Measurements from ENCODE around the gene PTPN14.

Gene PTPN14

DNA sequence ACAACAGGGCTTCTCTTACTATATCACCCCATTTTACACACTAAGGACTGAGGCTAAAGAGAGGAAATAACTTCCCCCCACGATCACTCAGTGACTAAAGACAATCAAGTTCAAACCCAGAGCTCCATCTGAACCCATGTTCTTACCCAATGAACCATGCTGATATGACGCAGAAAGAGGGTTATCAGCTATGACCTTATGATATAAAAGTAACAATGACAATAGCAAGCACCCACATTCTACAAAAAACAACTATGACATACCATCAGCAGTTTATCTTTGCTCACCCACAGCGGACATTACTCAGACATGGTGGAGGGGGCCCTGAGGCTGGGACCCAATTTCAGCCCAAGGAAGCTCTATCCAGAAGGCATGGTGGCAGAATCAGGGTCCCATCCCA, 75.7 kb downstream of the PTPN14 start:
- no peak for DNase-seq (ENCODE audit: low spot score)

DNA sequence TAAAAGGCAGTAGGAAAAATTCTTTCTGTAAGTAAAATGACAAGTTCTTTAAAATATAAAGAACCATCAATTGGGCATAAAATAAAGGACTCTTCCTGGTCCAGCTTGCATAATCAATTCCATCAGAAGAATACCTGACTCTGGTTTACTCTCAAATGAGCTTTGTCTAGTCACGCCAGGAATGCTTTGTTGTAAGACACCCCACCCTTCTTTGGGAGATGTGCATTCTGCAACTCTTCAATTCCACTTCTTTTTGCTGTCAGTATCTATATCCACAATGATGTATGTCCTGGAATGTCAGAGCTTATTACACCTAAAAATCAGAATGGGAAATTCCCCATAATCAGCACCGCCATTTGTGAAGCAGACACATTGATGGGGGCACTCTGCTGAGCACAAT, 76.1 kb downstream of the PTPN14 start:
- DNase-seq (ENCODE audit: low spot score), result no peak

DNA sequence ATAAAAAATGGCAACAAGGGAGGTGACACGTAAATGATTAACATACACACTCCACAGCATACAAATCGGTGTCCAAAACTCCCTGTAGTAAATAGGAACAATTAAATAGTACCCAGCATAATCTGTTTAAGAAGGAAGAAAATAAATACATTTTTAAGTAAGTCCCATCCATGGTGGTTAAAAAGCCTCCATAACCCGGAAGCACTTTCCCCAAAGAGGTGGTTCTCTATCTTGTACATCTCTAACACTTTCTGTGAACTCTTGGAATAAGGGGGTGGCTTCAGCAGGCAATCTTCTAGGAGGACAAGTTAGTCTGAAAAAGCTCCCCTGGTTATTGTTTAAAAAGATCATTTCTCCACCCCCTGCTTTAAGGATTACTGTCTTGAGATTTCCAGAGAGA, 76.9 kb downstream of the PTPN14 start:
- no peak for DNase-seq (ENCODE audit: low spot score)

DNA sequence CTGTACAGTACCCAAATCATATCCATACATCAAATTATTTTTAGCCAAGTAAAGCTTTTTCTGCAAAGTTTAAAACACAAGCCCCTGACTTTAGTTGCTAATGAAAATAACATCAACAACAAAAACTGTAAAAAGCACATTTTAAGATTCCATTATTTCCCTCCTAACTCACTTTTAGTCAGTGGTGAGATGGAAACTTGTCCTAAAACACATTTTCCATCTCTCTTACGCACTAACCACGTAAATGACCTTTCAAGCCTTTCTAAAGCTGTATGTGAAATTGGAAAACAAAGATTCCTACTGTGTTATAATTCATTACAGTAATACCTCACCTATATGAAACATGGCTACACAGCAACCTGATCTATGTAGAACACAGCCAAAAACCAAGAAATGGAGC, 77.5 kb downstream of the PTPN14 start:
- no peak for DNase-seq (ENCODE audit: low spot score)

DNA sequence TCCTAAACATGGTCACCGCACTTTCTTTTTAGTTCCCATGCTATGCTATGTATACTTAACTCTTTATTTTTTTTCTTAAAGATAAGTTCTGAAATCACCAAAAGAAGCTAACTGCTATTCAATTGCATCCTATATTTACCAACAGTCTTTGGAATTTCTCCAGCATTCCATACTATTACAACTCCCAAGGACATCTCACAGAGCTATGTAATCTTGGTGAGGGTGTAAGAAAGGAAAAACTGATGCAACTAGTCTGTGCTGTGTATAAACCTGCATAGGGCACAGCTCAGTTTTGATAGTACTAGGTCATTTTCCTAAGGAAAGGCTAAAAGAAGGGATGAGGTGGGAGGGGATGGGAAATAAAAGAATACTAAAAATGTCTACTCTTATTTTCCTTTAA, 78.0 kb downstream of the PTPN14 start:
- DNase-seq (ENCODE audit: low spot score), result no peak

DNA sequence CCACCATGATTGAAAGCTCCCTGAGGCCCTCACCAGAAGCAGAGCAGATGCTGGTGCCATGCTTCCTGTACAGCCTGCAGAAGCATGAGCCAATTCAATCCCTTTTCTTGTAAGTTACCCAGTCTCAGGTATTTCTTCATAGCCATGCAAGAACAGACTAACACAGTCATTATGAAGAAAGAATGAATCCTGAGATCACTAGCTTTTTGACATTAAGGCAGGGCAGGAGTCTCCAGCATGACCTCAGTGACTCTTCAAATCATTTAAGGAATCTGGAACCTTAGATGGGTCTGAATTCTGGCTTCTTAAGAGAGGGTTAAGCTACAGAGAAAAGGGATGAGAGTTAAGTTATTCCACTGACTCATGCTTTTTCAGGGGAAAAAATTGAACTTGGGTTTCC, 79.0 kb downstream of the PTPN14 start:
- no peak for DNase-seq (ENCODE audit: low spot score)

DNA sequence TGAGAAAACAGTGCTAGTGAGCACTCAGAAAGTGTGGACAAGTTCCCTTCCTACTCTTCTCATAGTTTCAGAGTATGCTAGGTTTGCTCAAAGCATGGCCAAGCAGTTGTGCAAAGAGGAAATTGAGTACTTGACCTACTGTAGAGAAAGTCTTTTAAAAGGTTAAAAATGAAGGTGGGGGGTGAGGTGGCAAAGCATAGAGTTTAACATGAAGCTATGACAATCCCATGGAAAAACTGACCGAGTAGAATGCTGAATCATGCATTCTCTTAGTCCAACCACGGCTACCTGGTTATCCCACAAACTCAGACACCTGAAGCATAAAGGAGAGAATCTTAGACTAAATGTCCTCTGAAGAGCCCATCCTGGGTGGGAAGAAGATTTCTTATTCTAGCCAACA, 79.9 kb downstream of the PTPN14 start:
- no peak for DNase-seq (ENCODE audit: low spot score)

DNA sequence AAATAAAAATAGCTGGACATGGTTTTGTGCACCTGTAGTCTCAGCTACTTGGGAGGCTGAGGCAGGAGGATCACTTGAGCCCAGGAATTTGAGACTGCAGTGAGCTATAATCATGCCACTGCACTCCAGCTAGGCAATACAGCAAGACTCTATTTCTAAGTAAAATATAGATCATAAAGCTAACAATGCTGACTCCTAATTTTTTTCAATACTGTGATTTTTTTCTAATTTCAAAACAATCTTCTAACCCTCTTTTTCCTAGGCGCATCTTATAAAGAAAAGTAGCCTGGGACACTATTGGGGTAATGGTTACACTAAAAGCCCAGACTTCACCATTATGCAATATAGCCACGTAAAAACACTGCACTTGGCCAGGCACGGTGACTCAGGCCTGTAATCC, 81.3 kb downstream of the PTPN14 start:
- DNase-seq (ENCODE audit: low spot score), result no peak

DNA sequence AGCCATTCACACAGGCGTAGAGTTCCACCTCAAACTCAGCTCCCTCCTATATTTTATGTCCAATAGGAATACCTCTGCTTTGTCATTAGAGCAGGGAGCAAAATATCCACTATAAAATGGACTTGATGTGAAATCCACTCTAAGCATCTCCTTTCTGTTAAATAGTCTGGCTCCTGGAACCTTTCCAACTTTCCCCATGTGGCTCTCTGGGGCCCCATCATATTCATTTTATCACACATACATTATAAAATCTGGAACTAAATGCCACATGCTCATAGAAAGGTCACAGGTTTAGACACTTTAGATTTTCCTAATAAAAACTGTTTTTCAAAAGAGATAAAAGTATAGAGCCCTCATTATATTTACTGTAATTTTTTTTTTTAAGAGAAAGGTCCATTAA, 82.1 kb downstream of the PTPN14 start:
- no peak for DNase-seq (ENCODE audit: low spot score)

DNA sequence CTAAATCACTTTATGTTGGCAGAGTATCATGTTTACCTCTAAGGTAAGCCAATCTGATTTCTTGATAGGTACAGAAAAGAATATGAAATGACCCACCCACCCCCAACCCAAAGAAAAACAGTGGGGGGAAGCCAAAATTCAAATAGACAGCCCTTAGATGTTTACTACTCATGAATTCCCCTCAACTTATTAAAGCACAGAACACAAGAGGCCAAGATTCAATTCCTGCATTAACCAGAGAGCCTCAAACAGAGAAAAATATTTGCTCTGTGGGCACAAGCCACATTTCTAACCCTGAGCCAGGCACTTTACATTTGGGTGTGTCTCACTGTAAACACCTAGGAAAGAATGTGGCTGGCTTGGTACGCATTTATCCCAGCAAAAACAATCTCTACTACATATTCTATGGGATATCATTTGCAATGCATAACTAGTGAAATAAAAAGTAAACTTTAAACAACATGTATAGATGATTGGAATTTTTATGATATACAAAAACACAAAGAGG, 84.3 kb downstream of the PTPN14 start:
- no peak for DNase-seq (ENCODE audit: low spot score)

DNA sequence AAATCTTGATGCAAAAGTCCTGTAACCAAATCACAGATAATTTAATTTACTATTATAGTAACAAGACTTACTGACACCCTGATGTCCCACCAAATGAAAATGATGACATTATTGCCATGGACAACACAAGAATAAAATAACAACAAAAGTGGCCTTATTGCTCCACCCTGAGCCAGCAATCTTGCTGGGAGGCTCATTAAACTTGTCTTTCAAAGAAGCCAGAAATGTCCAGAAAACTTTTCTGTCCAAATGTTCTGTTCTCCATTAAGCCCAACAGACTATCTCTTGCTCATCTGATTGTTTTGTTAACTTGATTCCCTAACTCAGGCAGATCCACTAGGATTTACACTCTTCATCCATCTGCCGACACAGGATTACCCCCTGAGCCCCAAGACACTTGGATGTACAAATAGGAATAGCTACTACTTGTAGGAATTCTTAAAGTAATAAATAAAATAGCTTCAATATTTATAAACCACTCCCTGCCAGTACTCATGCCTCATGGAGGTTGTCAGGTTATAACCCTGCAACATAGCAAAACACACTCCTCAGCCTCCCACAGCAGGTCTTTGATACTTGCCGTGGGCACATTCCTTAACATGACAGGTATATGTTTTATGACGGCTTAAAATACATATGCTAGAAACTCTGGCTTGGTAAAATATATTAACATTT, 84.9 kb downstream of the PTPN14 start:
- DNase-seq (ENCODE audit: low spot score), result no peak

DNA sequence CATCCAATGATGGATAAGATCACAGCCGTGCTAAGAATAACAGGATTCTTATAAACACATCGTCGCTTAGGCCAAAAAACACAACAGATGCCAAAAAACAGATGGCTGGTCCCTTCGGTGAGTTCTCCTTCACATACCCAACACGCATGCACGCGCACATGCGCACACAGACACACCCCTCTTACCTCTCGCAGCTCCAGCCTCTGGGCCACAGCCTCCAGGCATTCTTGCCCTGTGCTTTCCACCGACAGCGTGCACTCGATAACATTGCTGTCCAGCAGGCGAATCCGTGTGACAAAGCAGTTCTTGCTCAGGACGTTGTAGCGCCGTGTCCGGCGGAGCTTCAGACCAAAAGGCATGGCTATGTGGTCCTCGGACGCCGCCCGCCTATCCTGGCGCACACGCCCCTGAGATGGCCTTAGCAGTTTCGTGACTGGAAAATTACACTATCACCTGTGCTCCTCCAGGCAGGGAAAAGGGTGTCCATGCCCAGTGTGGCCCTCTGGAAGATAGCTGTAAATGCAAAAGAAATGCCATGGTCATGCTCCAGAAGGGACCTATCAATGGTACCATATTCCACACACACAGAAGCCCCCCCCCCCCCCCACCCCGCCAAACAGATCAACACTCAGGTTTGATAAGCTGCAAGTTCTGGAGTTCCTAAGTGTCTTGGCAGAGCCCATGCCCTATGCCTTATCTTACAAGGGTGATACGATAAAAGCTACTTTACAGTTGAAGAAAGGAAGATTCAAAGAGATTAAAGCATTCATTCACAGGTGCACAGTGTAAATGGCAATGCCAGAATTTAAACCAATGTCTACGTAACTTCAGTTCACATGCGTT, 86.7 kb downstream of the PTPN14 start:
- DNase-seq (ENCODE audit: low spot score), result no peak

DNA sequence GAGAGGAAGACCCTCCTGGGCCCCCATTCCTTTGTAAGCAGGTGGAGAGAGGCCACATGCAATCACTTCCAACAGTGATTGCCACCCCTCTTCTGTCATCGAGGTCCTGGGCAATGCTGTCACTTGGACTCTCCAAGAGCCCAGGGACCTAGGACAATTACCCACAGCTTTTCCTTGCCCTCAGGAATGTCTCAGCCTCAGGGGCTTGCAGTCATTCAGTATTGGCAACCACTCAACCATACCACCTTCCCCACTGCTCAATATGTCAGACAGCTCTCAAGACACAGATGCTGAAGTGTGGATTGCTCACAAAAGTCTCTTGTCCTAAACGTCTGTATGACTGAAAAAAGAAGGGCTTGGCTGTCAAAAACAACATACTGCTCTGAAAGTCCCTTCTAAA, 87.8 kb downstream of the PTPN14 start:
- DNase-seq (ENCODE audit: low spot score), result no peak

DNA sequence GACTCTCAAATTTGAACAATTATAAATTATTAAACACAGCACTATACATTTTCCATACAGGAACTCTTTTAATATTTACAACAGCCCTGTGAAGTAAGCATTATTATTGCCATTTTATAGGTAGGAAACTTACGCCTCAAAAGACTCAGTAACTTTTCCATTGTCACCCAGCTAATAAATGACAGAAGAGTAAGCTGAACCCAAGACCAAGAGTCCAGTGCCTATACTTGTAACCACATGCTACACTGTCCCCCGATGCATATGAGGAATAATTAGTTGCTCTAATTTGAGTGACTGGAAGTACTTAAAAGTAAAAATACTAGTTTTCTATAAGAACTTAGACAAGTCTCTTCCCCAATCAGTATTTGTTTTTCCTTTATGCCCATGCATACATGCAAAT, 88.5 kb downstream of the PTPN14 start:
- DNase-seq (ENCODE audit: low spot score), result no peak

DNA sequence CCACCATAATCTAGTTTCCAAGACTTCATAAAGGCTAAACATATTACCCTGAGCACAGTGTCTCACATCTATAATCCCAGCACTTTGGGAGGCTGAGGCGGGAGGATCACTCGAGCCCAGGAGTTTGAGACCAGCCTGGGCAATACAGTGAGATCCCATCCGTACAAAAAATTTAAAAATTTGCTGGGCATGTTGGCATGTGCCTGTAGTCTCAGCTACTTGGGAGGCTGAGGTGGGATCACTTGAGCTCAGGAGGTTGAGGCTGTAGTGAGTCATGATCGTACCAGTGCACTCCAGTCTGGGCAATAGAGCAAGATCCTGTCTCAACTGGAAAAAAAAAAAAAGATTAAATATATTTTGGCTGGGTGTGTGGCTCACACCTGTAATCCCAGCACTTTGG, 90.1 kb downstream of the PTPN14 start:
- DNase-seq (ENCODE audit: low spot score), result no peak

DNA sequence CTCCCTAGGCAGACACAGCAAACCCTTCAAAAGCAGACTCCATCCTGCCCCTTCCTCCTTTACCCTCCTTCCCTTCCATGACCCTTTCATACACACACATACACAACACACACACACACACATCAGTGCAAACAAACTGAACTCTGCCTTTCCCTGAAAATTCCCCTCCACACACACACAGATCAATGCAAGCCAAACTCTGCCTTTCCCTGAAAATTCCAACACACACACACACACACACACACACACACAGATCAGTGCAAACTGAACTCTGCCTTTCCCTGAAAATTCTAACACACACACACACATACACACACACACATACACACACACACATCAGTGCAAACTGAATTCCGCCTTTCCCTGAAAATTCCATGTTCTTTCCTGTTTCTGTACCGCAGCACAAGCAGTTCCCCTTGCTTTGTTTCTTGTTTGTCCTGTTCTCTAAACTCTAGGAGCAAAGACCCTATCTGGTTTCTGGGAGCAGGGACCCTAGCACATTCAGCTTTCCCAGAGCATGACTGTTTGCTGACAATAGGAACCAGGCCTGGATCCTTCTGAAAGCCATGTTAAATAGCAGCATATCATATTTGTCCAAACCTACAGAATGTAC, 91.0 kb downstream of the PTPN14 start:
- no peak for DNase-seq (ENCODE audit: low spot score)

DNA sequence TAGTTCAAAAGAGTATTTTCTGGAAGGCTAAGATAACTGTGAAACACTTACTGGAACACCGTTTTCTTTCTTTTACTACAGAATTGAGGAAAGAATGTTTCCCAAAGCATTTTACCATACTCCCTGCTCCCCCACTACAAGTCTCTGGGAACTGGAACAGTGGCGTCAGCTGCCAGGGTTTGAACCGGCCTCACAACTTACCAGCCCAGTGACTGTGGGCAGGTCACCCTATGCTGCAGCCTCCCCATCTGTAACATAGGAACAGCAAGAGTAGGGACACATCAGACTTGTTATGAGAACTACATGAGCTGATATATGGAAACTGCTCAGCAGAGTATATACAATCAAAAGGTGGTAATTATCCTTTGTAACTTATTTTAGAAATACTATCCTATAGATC, 91.5 kb downstream of the PTPN14 start:
- no peak for DNase-seq (ENCODE audit: low spot score)

DNA sequence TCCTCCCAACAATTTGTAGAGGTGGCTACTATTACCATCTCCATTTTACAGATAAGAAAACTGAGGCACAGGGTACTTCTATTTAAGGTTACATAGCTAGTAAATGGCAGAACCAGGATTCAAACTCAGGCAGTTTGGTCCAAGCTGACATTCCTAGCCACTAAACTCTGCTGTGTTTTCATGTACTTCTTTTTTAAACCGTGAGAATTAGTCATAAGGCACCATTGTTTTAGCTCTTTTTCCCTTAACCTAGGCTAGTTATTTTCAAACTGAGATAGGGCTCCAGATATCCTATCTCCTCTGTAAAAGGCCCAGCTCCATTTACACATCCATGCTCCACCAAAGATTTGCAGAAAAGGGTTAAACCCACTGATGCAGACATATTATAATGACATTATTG, 92.9 kb downstream of the PTPN14 start:
- no peak for DNase-seq (ENCODE audit: low spot score)

DNA sequence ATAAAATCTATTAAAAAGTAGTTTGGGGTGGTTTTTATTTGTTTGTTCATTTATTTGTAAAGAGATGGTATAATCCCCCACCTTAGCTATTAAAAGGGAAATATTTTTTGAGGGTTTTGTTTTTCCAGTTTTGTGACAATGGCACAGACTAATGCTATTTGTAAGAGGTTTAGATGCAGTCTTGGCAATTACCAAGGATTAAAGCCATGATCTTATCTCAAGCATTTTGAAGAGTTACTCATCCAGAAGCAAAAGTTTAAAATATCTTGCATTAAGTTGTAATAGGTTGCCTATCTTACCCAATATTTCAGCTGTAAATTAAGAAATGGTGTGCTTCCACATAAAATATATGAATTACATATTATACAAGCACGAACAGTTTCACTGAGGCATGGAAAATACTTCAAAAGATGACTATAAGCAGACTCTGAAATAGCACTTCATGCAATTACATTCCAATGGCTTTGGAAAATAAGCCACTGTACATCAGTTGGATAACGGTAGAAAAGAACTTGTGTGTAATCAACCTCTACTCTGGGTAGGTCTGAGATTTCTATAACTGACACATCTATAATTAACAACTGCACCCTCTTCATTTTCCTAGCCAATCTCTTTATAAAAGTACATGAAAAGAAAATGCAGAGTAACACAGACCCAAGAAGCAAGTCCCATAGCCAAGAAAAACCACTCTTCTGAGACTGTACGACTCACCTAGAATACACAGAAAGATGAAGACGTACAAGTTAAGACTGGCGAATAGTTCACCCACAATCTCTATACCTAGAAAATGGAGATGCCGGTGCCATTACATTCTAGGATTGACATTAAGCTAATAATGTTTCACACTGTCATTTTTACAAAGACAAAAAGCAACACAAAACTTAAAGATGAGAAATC, 95.2 kb downstream of the PTPN14 start:
- no peak for DNase-seq (ENCODE audit: low spot score)

DNA sequence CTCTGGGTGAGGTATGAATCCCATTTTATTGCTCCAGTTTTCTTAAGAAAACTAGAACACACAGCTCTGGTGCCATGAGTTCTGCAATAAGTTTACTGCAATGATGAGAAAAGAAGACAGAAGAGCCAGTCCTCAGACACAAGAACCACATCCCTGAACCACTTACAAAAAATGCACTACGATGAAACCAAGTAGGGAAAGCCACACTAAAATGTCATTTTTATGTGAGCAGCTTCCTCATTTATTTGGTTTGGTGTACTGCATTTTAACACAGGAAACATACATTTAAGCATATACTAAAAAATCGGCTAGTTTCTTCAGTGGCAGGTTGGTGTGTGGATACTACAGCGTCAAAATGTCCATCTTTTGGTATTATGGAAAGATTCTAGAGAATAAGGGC, 95.9 kb downstream of the PTPN14 start:
- DNase-seq (ENCODE audit: low spot score), result no peak

DNA sequence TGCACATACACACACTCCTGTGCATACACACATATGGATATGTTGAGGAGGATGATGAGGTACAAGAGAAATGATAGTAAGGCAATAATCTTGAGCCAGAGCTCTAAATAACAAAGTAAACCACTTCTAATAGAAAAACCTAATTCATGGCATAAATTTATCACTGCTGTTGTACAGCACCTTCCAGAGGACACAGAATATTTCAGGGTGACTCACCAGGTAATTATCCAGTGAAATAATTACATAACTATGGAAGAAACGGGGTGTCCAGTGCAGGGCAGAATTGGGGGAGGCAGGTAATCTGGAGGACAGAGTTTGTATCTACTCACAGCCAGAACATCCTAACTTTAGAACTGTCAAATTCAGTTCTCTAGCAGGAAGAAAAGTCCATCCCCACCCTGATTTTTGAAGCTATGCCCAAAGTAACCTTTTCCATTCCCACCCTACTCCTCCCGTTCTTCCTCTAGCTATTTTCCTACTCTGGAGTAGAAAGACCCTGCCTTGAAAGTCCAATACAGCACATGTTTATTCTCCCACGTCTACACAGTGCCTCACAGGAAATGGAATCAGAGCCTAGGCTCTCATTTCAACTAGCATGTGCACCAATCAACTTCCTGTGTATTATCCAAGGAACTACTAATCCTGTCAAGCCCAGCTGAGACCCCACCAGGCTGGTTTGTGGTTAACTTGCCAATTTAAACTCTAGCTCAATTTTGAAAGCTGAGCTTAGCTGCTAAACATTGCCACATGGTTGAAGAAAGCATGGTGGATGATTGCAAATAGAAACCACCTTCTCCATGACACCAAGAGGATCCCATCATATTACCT, 96.6 kb downstream of the PTPN14 start:
- no peak for DNase-seq (ENCODE audit: low spot score)

All from RKO (cell line).